HG02852 (cell line): Measurements from ENCODE around the gene RND1.
"Not testable (repeated sequence)": the region's sequence is repeated elsewhere in the genome, so short reads cannot be mapped to it uniquely, and the experiment has no call there.

ENCODE experiments used
- ATAC-seq: cut with Tn5 transposase; IDR thresholded peaks from one replicate; pipeline ENCODE4 v1.9.1; 2021; ENCODE audit warnings: mild to moderate bottlenecking, moderate library complexity; ENCODE audit not compliant: unreplicated experiment

The RND1 gene

DNA sequence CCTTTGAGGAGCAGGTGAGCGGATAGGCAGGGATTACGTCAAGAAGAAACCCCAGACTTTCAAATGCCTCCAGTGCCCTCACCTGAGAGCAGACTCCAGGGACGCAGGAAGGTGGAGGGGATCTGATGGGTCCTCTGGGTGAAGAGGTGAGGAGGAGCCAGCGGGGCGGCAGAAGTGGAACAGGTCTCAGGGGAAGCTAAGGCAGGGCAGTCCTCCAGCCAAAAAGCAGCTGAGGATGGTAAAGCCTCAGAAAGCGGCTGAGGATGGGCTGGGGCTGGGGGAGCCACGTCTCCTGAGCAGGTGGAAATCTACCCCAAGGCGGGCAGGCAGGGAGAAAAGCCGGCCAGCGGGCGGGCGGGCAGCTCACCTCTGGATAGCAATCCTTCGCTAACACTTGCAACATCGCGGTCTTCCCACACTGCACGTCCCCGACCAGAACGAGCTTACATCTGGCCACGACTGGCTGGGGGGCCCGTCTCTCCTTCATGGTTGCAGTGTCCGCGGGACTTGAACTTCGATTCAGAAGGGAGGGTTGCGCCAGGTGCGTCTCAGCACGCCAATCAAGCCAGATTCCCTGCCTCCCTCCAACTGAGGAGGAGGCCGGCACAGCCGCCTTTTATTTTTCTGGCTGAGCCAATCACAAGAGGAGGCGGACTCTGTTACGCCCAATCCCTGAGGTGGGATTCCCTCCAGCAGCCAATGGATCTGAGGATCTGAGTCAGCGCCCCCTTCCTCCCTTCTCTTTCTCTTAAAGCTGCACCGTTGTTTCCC, at the start of gene RND1:
RND1 (minus strand) TSS at position 590 of the 771 bp plus-strand sequence; CDS start at position 487, 103 bp downstream.
- peak; percentile 92 for ATAC-seq

DNA sequence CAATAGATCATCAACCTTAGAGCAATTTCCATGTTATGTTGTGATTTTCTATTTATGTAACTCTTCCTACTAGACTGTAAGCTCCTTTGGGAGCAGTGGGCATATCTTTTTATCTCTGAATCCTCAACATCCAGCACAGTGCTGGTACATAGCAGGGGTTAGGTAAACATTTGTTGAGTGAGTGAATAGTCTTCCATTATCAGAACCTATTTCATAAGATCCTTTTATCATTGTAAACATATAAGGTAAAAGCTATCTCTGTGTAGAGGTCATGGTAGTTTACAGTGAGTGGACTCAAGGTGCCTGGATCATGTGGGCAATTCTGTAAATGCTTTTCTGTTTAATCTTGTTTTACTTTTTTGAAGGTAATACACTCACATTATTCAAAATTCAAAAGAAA, 44.5 kb upstream of the RND1 start:
- no peak for ATAC-seq

DNA sequence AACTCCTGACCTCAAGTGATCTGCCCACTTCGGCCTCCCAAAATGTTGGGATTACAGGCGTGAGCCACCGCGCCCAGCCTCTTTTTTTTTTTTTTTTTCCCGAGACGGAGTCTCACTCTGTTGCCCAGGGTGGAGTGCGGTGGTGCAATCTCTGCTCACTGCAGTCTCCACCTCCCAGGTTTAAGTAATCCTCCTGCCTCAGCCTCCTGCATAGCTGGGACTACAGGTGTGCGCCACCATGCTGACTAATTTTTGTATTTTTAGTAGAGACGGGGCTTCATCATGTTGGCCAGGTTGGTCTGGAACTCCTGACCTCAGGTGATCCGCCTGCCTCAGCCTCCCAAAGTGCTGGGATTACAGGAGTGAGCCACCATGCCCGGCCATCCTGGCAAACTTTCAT, 44.0 kb upstream of the RND1 start:
- not testable (repeated sequence) for ATAC-seq

DNA sequence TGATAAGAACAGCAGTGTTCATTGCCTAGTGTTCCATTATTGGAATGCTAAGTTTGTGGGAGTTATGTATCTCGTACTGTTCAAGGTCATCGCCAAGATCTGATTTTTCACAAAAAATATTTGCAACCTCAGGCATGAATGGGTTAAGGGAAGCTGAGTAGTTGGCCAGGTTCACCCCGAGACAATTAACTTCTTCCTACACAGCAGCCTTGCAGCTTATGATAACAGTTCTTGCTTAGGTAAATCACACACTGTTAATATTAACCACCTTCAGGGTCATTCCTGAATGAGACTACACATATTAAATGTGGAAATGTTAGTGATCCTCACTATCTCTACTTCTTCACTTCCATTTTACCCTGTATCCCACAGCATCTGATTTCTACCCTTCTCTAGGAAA, 41.6 kb upstream of the RND1 start:
- no peak for ATAC-seq

DNA sequence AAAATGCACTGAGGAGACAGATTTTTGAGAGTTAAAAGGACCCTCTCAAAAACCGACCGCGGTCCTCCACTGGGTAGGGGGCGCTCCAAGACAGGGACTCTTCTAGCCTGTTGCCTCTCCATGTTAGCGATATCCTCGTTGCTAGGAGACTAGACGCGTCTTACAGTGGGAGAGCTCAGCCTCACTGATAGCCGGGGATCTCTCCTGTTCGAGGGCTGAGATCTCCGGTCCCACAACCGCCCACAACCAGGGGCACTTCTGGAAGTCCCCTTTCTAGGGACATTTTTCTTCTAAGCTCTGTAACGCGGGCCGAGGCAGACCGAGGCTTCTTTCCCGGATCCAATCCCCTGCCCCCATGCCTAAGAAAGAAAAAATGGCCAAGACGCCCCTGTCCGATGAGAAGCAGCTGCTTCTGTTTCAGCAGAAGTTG, 38.3 kb upstream of the RND1 start:
- ATAC-seq, result no peak

DNA sequence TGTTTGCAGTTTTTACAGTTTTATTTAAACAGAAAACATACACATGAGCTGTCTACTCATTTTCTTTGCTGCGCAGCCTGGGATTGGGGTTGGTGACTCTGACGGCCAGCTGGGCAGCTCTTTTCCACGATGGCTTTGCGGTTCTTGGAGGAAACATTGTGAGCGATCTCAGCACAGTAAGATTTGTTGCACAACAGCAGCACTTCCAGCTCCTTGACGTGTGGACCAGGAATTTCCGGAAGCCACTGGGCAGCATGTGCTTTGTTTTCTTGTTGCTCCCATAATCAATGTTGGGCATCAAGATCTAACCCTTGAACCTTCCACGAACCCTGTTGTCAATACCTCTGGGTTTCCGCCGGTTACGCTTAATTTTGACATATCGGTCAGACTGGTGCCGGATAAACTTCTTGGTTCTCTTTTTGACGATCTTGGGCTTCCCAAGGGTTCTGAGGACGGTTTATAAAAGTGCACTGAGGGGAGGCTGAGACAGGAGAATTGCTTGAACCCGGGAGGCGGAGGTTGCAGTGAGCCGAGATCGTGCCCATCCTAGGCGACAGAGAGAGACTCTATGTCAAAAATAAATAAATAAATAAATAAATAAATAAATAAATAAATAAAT, 37.8 kb upstream of the RND1 start:
- no peak for ATAC-seq

DNA sequence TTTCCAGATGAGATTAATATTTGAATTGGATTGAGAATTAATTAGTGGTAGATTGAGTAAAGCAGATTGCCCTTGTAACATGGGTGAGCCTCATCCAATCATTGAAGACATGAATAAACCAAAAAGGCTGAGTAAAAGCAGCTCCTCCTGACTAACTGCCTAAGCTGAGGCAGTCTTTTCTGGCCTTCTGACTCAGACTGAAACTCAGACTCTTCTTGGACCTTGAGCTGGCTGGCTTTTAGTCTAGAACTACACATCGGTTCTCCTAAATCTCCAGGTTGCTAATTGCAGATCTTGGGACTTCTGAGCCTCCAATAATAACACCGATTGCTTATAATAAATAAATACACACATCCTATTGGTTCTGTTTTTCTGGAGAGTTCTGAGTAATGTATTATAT, 35.6 kb upstream of the RND1 start:
- ATAC-seq, result peak; percentile 52

DNA sequence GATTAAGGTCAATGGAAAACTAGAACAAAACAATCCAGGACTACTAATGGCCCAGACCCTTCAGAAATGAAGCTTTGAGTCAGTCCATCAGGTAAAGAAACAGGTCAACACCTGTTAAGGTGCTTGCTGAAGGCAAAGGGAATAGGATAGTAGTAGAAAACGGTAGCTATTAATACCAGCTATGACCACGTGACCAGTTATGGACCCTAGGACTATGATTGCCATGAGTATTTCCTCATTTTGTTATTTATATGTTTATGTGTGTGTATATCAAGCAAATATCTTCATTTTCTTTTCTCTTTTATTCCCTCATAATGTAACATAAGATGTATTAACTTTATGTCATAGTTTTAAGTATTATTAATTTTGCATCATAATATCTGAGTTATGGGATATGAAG, 34.0 kb upstream of the RND1 start:
- no peak for ATAC-seq

DNA sequence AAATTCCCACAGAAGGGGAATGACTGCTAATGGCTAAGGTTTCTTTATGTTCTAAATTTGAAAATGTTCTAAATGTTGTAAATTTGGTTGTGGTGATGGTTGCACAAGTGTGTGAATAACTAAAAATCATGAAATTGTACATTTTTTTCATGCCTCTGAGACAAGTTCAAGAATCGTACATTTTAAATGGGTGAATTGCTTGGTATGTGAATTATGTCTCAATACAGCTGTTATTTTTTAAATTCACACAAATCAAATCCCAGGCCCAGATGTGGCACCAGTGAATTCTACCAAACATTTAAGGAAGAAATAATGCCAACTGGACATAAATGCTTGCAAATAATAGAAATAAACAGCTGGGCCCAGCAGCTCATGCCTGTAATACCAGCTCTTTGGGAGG, 28.6 kb upstream of the RND1 start:
- no peak for ATAC-seq

DNA sequence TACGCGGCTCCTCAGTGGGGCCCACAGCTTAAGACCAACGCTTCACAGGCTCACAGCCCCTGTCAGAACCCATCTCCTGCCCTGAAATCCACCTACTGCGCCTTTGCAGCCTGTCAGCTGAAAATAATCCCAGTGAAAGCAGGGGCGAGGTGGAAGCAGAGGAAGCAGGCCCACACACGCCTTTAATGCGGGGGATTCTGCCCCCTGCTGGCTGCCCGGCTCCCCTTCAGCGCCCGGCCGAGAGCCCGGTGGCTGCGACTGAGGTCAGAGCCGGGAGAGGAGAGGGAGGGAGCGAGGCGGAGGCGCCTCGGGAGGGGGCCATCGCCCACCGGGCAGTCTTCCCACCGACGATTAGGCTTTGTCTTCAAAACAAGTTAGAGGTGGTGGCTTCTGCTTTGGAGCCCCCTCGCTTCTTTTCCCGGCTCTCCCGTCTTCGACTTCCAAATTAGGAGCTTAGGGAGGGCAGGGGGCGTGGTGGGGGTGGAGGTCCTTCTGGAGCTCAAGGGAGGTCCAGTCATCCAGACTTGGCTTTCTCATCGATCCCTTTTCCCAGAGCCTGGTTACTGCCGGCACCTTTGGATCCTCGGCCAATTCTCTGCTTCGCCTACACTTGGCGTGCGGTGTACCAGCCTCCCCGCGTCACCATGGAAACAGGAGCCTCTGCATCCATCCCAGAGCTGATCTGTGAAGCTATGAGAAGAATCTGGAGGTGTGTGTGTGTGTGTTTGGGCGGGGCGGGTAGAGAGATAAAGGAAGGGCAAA, 25.2 kb upstream of the RND1 start:
- ATAC-seq, result peak; percentile 60

DNA sequence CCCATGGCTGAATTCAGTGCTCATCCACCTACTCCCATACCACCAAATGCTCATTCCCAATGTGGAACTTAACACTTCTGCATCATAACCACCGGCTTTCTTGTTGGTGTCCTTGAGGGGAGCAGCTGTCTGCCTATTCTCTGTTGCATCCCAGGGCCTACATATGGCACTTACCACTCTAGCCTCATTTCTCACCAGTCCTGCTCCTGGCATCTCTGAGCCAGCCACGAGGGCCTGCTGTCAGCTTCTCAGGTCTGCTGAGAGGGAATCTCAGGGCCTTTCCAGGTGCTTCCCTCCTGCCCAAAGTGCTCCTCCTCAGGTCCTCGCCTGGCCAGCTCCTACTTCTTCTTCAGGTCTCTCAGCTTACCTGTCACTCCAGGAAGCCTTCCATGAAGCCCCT, 24.0 kb upstream of the RND1 start:
- ATAC-seq, result no peak

DNA sequence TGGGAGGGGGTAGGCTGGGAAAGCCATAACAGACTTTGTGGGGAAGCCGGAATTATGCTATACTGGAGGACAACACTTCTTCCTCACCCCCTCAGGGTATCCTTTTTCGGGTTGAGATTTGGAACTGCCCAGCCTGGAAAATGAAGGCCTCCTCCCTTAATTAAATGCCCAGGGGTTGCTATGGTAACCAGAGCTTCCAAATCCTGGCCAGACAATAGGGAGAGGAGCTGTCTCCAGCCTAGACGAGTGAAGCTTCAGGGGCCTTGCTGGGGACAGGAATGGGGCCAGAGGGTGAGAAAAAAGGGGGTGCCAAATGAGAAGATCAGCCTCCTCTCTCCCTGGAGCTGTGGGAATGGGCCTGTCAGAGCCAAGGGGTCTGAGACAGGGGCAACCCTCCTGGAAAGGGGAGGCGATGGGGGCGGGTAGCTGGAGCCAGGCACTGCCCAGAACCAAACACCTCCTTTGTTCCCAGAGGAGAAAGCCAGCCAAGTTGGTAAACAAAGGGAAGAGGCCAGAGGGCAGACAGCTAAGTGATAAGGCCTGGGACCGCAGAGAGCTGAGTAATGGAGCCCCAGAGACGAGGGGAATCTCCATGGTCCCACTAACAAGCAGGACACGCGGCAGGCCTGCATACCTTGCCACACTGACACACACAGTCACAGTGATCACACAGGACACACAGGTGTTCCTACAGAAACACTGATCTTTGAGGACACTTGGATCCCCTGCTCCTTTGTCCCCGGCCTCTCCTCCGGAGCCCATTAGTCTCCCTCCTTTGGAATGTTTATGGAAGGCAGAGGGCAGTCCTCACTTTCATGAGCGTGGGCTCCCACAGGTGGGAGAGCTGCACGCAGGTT, 17.9 kb upstream of the RND1 start:
- ATAC-seq, result no peak

DNA sequence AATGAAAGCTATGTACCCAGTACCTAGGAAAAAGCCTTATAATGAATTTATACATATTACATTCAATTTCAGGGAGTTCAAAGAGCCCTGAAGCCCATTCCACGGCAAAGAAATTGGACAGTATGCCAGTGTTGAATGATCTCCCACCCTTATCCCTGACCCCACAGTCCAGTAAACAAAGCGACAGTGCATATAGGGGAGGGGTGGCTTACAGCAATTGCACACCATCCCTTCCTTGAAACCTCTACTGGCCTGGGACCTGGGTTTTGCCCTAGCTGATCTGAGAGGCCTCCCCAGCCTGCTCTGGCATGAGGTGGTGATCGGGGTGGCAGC, 17.3 kb upstream of the RND1 start:
- no peak for ATAC-seq

DNA sequence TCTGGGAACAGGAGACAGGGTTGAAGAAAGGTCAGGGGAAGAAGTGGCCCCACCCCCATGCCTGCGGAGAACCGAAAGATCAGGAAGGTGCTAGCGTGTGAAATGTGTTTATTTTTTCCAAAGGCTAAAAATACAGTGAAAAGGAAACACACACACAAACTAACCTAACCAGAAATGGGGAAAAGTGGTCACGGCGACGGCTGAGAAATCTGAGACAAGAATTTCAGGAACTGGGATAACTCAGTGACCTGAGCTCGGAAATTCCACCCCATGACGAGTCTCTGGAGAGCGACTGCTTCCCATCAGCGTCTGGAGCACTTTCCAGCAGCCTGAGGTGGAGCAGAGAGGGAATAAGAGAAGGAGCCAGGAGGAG, 16.6 kb upstream of the RND1 start:
- no peak for ATAC-seq

DNA sequence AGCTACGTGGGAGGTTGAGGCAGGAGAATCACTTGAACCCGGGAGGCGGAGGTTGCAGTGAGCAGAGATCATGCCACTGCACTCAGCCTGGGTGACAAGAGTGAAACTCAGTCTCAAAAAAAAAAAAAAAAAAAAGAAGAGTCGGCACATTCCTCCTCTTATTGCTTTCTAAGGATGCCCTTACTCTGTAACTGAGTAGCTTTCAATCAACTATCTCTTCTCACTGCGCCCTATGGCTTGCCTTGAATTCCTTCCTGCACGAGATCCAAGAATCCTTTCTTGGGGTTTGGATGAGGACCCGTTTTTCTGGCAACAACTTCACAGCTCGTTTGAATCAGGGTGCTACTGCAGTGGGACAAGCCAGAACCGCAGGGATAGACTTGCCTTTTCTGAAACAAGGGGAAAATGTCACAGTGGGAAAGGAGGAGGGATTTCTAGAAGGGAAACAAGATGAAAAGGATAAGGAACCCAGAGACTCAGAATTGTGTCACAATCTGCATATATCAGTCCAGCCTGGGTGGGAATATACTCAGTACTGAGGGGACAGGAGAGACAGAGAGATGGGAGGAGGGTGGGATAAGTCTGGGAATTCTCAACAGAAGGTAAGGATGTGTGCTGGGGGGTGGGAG, 16.1 kb upstream of the RND1 start:
- ATAC-seq, result no peak

DNA sequence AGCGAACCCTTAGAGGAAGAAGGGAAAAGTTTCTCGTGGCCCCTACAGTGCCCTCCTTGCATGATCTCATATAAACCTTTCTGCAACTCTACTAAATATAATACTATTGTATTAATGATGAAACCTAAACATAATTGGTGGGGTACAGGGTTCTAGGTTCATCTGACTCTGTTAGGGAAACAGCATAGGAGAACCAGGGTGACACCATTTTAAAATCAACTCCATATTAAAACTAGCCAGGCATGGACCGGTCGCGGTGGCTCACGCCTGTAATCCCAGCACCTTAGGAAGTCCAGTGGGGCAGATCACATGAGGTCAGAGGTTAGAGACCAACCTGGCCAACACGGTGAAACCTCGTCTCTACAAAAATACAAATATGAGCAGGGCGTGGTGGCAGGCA, 15.0 kb upstream of the RND1 start:
- ATAC-seq, result no peak

DNA sequence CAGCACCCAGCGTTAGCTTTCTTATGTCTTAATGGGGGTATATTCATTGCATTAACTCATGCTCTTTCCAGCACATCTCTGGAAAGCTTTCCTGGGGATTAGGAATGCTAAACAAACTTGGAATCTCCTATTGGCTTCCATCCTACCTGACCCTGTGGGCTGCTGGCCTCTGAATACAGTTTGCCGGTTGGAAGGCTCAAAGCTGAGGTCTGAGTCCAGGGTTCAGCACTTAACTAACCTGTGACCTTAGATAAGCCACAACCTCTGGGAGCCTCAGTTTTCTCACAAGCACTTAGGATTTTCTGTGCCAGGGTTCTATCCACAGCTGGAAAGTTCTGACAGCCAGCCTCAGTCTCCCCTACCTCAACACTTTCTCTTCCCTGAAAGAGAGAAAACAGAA, 12.9 kb upstream of the RND1 start:
- no peak for ATAC-seq

DNA sequence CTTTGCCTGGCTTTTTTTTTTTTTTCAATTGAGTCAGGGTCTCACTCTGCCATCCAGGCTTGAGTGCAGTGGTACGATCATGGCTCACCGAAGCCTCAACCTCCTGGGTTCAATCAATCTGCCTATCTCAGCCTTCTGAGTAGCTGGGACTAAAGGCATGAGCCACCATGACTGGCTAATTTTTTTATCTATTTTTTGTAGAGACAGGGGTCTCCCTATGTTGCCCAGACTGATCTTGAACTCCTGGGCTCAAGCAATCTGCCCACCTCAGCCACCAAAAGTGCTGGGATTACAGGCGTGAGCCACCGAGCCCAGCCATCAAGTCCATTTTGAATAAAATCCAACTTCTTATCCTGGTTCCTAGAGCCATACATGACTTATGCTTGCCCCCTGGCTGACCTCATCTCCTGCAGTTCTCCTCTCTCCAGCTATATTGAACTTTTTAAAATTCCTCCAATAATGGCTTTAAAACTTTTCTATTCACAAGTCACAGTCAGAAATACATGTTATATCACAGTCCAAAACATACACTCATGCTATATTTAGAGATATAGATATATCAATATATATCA, 10.4 kb upstream of the RND1 start:
- ATAC-seq, result no peak

DNA sequence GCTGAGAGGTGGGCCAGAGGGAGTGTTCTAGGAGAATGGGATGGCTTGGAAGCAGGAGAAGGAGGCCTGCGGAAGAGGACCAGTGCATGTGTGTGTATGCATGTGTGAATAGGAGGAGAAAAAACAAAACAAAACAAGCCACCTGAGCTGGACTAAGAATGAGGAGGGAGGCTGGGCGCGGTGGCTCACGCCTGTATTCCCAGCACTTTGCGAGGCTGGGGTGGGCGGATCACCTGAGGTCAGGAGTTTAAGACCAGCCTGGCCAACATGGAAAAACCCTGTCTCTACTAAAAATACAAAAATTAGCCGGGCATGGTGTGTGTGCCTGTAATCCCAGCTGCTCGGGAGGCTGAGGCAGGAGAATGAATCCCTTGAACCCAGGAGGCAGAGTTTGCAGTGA, 7.9 kb upstream of the RND1 start:
- not testable (repeated sequence) for ATAC-seq

DNA sequence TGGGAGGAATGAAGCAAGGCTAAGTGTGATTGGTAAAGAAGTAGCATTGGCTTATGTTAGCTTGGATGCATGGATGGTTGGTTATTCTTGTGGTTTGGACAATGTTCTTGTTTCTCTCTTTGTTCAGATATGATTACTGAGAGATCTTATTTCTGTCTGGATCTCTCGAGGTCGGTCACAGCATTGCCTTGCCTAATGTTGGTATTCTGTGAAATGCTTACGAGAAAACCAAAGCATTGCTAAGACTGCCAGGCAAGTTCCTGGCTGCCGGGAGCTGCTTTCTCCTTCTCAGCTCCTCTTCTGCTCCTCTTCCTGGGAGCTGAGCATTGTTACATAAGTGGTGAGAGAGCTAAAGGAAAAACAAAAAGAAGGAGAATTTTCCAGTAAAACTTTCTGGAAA, 7.4 kb upstream of the RND1 start:
- ATAC-seq, result no peak
